Lower leg skin (tissue), 3 donors: ENCODE measurements around the gene PATE3.

ENCODE experiments used
- POLR2A ChIP-seq, 2 donors: fragments of 450-650 bp; IDR thresholded peaks; one replicate each; pipeline ENCODE4 v1.6.1; 2016 to 2017; ENCODE audit warnings: antibody characterized with exemption in 2 of 2, mild to moderate bottlenecking in 1 of 2, moderate library complexity in 1 of 2
- TF ChIP-seq, protein P1 (sequence below), 3 donors: fragments of 450-650 bp; IDR thresholded peaks; one replicate each; pipeline ENCODE4 v1.5.1; 2016; ENCODE audit warnings: antibody characterized with exemption in 3 of 3, mild to moderate bottlenecking in 3 of 3, moderate library complexity in 2 of 3

DNA sequence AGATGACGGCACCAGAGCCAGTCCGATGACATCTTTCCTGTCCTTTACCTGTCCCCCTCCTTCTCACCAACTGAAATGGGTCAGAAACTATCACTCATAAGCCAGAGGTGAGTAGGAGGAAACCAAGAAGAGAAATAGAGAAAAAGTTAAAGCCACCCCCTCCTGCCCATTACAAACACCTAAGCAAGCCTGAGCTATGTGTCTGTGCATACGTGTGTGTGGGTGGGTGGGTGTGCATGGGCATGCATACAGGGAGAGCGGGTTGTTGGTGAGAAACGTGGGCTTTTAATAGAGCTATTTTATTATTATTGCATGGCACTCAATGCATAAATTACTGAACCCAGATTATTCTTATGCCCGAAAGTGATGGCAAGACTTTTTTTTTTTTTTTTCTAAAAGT is 47.8 kb downstream of the PATE3 start:
- TF ChIP-seq, protein P1, sequence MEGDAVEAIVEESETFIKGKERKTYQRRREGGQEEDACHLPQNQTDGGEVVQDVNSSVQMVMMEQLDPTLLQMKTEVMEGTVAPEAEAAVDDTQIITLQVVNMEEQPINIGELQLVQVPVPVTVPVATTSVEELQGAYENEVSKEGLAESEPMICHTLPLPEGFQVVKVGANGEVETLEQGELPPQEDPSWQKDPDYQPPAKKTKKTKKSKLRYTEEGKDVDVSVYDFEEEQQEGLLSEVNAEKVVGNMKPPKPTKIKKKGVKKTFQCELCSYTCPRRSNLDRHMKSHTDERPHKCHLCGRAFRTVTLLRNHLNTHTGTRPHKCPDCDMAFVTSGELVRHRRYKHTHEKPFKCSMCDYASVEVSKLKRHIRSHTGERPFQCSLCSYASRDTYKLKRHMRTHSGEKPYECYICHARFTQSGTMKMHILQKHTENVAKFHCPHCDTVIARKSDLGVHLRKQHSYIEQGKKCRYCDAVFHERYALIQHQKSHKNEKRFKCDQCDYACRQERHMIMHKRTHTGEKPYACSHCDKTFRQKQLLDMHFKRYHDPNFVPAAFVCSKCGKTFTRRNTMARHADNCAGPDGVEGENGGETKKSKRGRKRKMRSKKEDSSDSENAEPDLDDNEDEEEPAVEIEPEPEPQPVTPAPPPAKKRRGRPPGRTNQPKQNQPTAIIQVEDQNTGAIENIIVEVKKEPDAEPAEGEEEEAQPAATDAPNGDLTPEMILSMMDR (IDR thresholded peaks at IDR 0.05) = no peak
- no peak for TF ChIP-seq POLR2A (IDR thresholded peaks at IDR 0.05)
